NCI-H446 treated with DMSO at 0.1 percent for 48 hours (cell line): ENCODE data around the gene CARD9.

ENCODE experiments used
- DNase-seq: peaks from one replicate; lab custom pipeline; 2025; lab: John Stamatoyannopoulos, UW

The CARD9 gene

DNA sequence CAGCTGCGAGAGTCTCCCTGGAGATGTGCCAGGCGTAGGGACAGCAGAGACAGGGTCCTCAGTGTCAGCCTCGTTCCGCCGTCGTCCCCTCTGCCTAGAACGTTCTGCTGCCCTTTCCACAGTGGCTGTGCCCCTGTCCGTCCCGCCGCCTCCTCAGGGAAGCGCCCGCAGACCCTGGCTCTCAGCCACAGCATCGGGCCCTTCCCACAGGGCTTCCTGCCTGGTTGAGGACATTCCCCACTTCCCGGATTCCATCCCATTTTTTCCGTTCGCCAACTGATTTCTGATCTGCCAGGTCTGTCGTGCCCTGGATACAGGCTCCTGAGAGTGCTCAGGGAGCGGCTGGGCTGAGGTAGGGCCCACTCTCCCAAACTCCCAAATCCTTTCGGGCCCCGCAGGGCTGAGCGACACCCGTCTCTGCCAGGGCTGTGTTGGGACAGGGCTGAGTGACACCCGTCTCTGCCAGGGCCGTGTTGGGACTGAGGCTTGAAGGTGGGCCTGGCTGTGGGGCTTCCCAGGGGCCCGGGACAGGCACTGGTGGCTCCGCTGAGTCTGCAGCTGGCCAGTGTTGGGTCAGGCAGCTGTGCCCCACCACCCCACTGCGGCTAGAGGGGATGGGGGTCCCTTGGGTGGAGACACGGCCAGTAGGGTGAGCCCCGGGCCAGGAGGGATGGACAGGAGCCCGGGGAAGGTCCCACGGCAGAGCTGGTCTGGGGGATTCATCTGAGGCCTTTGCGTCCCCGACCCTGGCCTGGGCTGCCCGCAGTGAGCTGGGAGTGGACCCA is 25.8 kb downstream of the CARD9 start:
- DNase-seq: no peak

DNA sequence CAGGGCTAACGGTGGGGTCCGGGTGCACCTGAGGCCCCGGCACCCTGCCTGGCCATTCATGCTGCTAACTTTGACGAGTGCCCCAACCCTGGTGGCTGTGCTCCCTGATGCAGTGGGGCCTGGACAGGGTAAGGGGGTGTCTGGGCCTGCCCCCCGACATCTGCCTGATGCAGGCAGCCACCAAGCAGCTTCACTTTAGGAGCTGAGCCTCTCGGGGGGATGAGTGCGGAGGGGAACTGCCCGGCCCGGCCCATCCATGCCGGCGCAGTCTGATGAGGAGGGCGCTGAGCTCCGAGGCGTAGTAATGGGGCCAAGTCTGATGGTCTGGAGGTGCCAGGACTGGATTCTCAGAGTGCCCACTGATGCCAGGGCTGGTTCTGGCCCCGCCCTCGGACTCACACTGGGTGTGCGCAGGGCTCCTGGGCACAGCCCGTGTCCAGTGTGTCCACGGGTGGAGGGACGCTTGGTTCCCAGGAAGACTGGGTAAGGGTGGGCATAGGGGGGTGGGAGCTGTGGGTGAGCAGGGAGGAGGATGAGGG is 26.5 kb downstream of the CARD9 start:
- no peak for DNase-seq

DNA sequence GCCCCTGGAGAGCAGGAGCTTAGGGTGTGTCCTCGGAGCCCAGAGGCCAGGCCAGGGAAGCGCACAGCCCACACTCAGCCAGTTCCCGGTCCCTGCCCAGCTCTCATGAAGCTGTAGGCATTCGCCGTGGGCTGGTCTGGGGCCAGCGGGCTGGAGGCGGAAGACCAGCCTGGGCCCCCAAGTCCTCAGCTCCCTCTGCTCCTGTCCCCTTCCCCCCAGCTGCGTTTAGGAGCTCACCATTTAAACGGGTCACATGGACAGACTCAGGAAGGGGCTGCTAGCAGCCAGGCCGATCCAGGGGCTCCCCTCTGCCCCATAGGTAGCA is 27.4 kb downstream of the CARD9 start:
- DNase-seq: no peak

DNA sequence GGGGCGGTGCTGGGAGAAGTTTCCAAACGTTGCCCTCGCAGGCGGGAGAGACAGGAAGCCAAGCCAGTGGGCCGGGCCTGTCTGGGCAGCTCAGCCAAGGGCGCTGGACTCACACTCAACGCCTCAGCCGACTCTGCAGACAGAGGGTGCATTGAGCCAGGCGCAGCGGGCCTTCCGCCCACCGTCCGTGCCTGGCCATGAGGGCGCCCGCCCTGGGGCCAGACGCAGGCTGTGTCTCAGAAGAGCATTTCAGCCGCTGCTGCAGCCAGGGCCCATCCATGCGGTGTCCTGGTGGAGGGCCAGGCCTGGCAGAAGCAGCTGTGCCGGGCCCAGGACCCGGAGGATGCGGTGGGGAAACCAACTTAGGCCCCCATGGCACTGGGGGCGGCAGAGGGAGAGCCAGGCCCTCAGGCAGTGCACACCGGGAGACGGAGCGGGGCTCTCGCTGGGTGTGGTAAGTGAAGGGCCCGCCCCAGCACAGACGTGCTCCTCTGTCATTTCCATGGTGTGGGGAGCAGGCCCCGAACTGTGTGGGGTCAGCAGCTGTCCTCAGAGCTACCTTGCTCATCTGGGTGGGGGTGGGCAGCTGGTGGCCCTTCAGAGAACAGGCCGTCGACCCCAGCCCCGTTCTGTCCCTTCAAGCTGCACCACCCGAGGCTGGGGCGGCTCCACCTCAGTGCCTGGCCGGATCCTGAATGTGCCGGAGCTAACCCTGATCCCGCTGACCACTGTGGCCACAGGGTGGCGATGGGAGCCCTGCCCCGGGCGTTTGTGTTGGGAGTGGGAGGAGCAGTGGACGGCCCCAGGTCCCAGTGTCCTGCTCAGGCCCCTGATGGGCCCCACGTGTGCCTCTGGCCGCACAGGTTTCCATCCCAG is 27.9 kb downstream of the CARD9 start:
- no peak for DNase-seq

DNA sequence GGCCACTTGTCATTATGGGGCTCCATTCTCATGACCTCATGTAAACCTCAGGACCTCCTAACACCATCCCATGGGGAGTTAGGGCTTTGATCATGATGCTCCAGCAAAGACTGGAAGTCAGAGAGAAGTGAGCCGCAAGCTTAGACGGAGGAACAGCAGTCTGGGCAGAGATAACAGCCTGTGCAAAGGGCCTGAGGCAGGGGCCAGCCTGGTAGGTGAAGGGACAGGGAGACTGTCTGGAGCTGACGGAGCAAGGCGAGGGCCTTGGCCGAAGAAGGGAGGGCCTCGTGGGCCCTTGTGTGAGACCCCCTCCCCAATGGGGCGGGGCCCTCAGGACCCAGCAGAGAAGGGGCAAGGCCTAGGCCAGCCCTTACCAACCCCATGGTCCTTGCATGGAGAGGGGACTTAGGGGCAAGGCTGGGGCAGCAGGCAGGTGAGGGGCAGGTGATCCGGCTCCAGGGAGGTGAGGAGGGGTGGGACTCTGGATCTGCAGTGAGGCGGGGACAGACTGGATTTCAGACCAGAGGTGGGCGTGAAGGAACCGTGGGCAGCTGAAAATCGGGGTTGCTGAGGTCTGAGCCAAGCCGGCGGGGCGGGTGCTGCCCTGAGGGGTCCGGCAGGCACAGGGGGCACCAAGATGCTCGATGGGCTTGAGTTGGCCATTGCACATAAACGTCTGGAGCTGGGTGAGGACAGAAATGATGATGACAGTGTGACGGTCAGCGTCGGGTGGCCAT is 28.8 kb downstream of the CARD9 start:
- DNase-seq: no peak

DNA sequence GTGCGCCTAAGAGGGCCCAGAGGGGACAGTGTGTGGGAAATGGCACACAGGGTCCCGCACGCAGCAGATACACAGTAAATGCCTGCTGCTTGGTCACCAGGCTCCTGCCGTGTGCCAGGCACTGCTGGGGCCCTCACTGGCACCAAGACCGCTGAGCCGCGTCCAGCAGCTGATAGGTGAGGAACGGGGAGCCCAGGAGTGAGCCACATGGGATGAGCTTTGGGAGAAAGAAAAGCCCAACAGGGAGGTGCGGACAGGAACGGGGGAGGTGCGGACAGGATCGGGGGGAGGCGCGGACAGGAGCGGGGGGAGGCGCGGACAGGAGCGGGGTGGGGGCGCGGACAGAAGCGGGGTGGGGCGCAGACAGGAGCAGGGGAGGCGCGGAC is 29.6 kb downstream of the CARD9 start:
- no peak for DNase-seq

DNA sequence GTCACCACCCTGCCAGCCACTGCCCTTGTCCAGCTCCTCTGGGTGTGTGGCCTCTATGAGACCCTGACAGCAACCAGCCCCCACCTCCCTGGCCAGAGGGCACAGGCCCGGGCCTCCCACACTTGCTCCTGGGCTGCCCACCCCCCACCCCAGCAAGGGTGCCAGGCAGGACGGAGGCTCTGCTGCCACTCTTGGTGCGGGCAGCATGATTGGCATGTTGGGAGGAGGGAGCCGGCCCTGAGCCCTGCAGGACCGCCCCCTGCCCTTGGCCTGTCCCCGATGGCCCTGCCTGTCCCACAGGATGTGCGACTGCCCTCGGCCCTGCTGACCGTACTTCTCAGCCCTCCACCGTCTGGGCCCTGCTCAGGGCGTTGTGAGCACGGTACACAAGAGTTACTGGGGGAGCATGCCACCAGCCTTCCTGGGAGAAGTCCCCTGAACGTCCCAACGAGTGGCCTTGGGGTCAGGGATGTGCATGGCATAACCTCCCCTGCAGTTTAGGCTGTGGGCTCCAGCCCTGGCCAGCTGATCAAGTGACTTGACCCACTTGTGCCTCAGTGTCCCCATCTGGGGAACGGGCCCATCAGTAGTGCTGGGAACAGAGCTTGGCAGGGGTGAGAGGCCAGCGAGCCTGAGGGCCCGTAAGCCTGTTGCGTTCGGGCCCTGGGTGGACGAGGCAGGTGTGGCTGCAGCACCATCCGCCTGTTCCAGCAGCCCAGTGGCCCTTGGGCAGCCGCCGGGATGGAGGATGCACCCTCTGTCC is 30.2 kb downstream of the CARD9 start:
- DNase-seq: no peak

DNA sequence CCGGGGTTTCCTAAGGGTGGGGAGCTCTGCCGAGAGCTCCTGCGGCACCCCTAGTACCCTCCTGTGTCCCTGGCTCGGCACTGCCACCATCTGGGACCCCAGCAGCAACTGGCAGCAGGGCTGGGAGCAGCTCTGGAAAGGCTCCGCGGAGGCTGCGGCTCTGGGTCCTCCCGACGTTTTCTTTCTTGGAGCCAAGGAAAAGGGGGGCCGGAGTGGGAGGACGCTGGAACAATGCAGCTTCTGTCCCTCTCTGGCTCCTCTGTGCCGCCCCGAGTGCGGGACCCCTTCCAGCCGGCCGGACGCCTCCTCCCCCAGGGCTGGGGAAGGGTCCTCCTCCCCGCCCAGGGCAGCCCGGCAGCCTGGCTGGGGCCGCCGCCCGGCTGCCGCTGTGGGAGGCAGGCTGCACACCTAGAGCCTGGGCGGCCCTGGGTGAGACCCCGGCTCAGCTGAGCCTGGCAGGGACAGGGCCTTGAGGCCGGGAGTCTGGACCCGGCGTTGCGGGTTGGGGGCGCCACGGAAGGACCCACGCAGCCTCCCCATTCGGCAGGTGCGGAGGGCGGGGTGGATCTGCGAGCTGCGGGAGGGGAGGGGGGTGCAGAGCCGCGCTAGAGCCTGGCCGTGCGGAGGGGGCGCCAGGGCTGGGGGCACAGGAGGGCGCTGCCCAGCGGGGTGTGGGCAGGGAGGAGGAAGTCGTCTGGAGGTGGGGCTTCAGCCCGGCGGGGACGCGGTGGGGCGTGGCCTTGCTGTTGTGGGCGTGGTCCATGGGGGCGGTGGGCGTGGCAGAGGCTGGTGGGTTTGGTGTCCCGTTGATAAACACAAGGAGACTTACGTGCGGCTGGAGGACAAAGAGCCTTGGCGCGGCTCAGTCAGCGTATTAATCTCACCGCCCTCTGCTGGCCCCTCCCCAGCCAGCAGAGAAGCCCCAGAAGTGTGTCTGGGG is 31.0 kb downstream of the CARD9 start:
- no peak for DNase-seq

DNA sequence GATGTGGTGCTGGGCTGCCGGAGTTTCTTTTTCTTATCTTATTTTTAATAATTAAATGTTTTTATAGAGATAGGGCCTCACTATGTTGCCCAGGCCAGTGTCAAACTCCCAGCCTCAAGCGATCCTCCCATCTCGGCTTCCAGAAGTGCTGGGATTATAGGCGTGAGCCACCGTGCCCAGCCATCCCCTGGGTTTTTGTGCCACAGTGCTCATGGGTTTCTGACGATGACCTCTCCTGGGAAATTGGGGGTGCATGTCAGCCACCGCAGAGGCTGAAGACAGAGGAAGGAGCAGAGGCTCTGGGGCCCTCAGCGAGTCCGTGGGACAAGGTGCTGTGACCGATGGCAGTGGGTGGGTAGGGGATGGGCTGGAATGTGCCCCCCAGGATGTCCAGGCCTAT is 31.7 kb downstream of the CARD9 start:
- DNase-seq: no peak

DNA sequence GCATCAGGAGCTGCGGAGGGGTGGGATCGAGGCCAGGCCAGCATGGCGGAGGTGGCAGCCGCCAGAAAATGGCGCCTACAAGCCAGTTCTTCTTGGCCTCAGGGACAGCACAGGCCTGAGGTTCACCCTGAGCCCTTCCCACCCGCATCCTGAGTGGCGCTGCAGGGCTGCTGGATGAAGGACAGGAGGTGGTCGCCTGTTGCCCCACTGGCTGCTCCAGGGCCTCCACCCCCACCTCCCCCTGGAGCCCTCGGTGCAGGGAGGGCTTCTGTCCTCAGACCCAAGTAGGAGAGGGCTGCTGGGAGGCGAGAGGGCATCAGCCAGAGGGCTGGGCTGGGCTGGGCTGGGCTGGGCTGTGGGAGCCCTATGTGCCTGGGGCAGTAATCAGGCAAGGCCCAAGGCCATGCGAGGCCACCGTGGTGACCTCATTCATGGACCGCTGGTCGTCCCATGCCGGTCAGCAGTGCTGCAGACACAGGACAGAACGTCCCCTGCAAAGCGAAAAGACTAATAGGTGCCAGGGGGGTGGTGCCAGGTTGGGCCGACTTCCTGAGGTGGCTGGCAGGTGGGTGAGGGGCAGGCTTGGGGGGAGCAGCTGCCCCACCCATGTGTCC is 32.3 kb downstream of the CARD9 start:
- no peak for DNase-seq

DNA sequence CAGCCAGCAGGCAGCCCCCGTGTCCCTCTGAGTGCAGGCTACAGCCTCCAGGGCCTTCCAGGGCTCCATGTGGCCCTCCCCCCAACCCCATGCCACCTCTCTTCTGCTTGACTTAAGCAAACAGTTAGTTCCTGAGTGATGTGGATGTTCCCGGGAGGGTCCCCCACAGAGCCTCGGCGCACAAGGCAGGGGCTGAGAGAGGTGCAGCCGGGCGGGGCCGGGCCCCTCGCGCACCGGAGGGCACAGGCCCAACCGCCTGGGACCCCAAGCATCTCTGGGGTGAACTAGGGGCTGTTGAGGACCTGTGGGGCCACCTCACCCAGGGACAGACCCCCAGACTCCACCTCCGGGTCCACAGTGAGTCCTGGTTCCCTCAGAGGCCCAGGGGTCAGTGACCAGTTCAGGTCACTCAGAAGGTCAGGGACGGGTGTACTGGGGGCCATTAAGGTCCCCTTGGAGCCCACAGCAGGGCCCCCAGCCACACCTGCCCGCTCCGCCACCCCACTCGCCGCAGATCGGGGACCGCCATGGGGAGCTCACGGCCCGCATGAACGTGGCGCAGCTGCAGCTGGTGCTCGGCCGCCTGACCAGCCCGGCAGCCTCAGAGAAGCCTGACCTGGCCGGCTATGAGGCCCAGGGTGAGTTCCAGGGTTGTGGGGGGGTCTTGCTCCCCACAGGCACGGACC is 33.0 kb downstream of the CARD9 start:
- no peak for DNase-seq

DNA sequence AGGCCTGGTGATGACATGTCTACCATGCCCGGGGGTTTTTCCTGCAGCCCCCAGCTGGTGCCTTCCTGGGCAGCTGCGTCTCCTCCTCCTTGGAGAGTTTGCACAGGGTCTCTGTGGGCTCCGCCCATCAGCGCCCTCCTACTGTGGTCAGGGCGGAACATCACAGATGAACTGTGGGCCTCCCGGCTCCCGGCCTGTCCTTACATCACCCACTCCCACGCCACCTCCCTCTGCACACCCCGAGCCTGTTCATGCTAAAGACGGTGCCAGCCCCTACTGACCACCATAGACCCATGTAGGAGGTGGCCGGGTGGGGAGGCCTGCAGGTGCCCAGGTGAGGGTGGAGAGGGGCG is 33.5 kb downstream of the CARD9 start:
- DNase-seq: no peak

DNA sequence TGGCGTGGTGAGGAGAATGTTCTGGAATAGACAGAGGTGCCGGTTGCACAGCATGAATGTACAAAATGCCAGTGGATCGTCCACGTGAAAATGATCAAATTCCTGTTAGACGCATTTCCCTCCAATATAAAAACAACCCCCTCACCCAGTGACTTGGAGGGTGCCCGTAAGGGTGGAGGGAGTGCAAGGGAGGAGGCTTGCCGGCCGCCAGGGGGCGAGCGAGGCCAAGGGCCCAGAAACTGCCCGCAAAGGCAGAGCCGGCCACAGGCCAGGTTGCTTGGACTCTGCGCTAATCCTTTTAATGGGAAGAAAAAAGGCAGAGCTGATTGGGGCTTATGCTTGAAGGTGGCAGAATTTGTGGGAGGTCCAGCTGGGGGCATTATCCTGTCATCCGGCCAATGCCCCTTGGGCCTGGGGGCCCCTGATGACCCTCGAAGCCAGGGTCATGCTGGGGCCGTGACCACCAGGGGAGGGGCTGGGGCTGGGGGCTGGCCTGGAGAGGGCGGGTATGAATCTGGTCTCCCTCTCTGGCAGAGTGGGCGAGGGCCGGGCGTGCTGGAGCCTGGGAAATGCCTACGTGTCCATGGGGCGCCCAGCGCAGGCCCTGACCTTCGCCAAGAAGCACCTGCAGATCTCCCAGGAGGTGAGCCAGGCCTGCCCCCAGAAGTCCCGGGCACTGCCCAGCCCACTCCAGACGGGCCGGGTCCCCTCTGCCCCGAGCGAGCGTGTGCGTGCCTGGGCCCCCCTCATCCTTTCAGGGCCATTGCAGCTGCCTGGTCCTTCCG is 34.1 kb downstream of the CARD9 start:
- DNase-seq: no peak

DNA sequence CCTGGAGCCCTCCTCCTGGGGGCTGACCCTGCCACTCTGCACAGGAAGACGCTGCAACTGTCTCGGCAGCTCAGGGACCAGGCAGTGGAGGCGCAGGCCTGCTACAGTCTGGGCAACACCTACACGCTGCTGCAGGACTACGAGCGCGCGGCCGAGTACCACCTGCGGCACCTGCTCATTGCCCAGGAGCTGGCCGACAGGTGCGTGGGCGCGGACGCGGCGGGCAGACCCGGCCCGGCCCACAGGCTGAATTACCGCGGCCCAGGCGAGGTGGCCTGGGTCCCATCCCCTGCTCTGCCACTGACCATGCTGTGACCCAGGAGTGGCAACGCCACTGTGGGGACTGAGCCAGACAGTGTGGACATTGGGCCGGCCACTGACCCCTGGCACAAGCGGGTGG is 35.0 kb downstream of the CARD9 start:
- no peak for DNase-seq

DNA sequence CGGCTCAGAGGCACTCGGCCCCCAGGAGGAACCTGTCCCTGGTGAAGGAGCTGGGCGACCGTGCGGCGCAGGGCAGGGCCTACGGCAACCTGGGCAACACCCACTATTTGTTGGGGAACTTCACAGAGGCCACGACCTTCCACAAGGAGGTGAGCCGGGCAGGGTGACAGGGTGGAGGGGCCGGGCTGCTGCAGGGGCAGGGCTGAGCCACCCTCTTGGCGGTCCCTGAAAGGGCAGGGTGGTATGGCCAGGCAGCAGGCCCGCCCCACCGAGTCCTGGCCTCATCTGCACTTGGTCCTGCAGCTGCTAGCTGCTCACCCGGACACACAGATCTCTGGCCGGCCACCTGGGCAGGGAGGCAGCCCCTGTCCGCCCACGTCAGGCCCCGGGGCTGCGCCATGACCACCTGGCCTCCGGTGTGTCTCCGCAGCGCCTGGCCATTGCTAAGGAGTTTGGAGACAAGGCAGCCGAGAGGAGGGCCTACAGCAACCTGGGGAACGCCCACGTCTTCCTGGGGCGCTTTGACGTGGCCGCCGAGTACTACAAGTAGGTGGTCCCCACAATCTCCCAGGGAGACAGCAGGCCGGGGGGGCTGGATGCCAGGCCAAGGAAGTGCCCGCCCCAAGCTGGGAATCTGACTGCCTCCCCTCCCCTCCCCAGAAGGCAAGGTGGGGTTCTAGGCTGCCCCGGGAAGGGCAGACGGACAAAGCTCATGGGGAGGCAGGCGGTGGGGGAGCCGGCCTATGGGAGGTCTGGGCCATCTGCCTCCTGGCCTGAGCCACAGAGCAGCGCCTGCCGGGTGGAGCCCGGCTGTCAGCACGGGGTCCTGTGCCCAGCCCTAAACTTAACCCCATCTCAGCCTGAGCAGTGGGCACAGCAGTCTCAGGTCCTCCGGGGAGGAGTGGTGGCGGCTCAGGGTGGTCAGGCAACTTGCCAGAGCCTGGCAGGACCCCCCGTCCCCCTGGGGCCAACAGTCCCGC is 35.8 kb downstream of the CARD9 start:
- no peak for DNase-seq

DNA sequence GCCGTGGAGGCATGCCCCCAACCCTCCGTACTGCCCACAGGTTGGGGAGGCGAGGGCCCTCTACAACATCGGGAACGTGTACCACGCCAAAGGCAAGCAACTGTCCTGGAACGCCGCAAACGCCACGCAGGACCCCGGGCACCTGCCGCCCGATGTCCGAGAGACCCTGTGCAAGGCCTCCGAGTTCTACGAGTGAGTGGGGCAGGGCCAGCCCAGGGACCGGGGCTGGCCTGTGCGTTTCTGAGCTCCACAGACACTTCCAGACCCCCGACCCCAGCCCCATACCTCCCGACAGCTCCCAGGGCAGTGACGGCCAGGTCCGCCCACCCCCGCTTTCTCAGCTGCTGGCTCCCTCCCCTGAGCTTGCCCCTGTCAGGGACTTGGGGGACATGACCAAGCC is 36.6 kb downstream of the CARD9 start:
- DNase-seq: no peak

DNA sequence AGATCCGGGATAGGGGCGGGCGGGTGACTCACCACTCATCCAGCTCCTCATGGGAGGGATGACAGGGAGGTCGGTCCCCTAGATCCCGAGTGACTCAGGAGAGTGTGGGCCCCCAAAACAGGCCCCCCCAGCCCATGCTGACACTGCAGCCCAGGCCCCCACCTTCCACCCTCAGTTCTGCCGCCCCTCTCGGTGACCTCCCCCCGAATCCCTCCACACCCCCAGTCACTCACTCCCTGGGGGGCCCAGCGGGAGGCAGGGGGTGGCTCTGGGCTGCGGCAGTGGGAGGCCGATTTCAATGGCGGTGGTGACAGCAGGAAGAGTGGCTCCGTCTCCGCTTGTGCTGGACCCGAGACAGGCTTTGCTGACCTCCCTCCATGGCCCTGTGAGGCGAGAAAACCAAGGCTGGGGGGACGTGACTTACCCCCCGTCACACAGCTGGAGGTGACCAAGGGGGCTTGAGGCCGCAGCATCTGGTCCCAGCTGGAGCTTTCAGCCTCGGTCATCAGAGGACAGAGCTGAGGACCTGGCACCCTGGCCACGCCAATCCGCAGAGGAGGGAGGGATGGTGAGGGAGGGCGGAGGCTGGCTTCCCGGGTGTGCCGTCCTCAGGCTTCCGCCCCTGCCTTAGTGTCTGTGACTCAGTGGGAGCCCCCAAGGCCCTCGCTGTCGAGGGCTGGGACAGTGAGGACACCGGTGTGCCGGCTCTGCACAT is 37.2 kb downstream of the CARD9 start:
- DNase-seq: no peak
